Mesodermal cell (in vitro differentiated cells): ENCODE results near the gene TRIM33.

Experiments
- H3K27ac ChIP-seq: 2 replicates; pipeline ENCODE4 v1.7.0; 2013; ENCODE audit warnings: mild to moderate bottlenecking, low read depth, low read length, moderate library complexity; ENCODE audit not compliant: severe bottlenecking
- H3K36me3 ChIP-seq: 2 replicates; pipeline ENCODE4 v1.7.1; 2013; ENCODE audit warnings: mild to moderate bottlenecking, low read length, moderate library complexity; ENCODE audit not compliant: control insufficient read depth, insufficient read depth
- H3K4me1 ChIP-seq: one replicate; pipeline ENCODE4 v1.7.1; 2013; ENCODE audit warnings: mild to moderate bottlenecking, low read length; ENCODE audit not compliant: insufficient read depth, control insufficient read depth, poor library complexity, severe bottlenecking
- H3K4me3 ChIP-seq: 2 replicates; pipeline ENCODE4 v1.7.0; 2013; ENCODE audit warnings: low read length, control low read depth, mild to moderate bottlenecking; ENCODE audit not compliant: insufficient read depth, poor library complexity, severe bottlenecking; ENCODE audit errors: extremely low read depth
- H3K9me3 ChIP-seq: 2 replicates; pipeline ENCODE4 v1.7.1; 2013; ENCODE audit warnings: mild to moderate bottlenecking, low read length, moderate library complexity; ENCODE audit not compliant: control insufficient read depth
- WGBS, 2 experiments: methylation state at CpG; one replicate each; pipeline ENCODE4 v1.1.5; 2013; ENCODE audit warnings: missing lambda C conversion rate in 2 of 2; ENCODE audit not compliant: insufficient coverage in 2 of 2; 5-methylcytosine and 5-hydroxymethylcytosine counted together

Gene TRIM33

DNA sequence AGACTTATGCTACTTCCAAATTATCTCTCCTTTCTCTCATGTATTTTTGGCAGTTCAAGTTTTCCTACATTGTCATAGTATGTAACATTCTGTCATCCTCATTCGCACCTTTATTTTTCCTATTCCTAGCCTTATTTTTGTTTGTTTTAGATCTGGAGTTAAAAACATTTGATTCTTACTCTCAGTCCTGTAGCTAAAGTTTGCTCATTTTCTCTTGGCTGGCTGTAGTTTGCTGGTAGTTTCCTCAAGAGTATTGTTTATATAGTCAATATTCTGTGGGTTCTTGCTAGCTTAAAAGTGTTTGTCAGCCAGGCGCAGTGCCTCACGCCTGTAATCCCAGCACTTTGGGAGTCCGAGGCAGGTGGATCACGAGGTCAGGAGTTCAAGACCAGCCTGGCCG lies 29.8 kb upstream of the TRIM33 start:
- Histone ChIP-seq H3K4me1 (no peaks in the 10 kb centered on the region), H3K4me3 (no peak overlapping the region), H3K9me3 (no peaks in the 10 kb centered on the region), H3K36me3 (no peaks in the 10 kb centered on the region), H3K27ac (no peak overlapping the region)
- WGBS, 2 experiments = 75% methylated on average over 5 of the region's 6 CpGs; no CpG with 5 or more reads in 1 of the 2 experiments

DNA sequence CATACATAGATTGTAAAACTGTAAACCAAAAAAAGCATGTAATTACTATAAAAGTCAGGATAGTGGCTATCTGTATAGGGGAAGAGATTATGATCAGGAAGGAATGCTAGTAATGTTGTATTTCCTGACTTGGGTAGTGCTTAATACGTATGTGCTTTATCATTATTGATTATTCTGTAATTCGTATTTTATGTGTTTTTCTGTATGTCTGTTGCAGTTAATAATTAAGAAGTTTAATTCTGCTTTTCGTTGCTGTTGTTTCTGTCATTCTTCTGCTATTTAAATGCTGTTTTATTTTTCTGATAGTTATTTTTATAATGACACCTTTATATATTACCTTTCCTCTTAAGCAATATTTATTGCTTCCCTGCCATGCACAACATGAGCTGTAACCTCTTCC lies 29.3 kb upstream of the TRIM33 start:
- H3K27ac ChIP-seq = no peak overlapping the region
- no peaks in the 10 kb centered on the region for H3K36me3 ChIP-seq
- H3K4me3 ChIP-seq = no peak overlapping the region
- WGBS, 2 experiments = 76% methylated on average over 2 of the region's 3 CpGs; no CpG with 5 or more reads in 1 of the 2 experiments
- H3K4me1 ChIP-seq = no peaks in the 10 kb centered on the region
- H3K9me3 ChIP-seq = no peaks in the 10 kb centered on the region

DNA sequence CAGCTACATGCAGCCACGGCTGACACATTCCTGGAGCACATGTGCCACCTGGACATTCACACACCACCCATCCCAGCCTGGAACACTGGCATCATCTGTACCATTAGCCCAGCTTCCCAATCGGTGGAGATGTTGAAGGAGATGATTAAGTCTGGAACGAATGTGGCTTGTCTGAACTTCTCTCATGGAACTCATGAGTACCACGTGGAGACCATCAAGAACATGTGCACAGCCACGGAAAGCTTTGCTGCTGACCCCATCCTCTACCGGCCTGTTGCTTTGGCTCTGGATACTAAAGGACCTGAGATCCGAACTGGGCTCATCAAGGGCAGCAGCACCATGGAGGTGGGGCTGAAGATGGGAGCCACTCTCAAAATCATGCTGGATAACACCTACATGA lies 25.0 kb upstream of the TRIM33 start:
- Histone ChIP-seq H3K4me3 (no peak overlapping the region), H3K4me1 (no peaks in the 10 kb centered on the region), H3K27ac (no peak overlapping the region), H3K36me3 (no peaks in the 10 kb centered on the region), H3K9me3 (no peaks in the 10 kb centered on the region)
- whole genome bisulfite sequencing, 2 experiments = 93 to 95% methylated on average over 6 of the region's 7 CpGs

DNA sequence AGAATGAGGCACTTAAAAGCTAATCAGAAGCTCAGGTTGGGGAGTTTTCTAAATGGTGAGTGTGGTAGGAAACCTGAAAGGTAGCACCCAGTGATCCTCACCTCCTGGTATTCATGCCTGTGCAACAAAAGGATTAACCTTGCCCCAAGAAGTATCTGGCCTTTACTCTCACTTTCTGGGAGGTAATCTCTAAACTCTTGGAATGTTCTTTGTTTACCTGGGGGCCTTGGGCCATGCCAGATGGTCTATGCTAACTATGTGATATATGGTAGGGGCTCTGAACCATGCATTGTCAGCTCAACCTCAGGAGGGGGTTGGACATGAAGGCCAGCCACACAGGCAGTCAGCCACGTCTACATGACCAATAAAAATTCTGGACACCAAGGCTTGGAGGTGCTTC lies 24.4 kb upstream of the TRIM33 start:
- Histone ChIP-seq H3K4me3 (no peak overlapping the region), H3K27ac (no peak overlapping the region), H3K9me3 (no peaks in the 10 kb centered on the region), H3K36me3 (no peaks in the 10 kb centered on the region), H3K4me1 (no peaks in the 10 kb centered on the region)
- 80 to 100% methylated on average over 1 of the region's 1 CpG for WGBS, 2 experiments

DNA sequence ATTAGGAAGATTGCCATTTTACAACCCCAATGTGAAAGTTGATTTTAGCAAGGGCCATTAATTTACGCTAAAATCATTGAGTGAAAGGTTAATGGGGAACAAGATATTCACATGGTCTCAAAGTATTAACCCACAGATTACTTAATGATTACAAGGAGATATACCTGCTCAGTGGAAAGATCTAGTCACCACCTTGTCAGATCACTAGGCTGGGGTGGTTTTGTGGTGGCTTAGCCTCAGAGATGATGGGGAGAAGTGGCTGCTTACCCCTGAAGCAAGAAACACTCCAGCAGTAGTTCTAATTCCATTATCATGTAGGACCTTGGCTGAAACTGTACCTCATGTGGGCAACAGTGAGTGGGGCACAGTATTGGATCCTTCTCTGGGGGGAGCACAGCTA lies 20.1 kb upstream of the TRIM33 start:
- no peaks in the 10 kb centered on the region for H3K4me1 ChIP-seq
- no peaks in the 10 kb centered on the region for H3K36me3 ChIP-seq
- WGBS, 2 experiments = no CpG with 5 or more reads among the region's 1 CpG
- H3K4me3 ChIP-seq = no peak overlapping the region
- H3K9me3 ChIP-seq = no peaks in the 10 kb centered on the region
- no peak overlapping the region for H3K27ac ChIP-seq

DNA sequence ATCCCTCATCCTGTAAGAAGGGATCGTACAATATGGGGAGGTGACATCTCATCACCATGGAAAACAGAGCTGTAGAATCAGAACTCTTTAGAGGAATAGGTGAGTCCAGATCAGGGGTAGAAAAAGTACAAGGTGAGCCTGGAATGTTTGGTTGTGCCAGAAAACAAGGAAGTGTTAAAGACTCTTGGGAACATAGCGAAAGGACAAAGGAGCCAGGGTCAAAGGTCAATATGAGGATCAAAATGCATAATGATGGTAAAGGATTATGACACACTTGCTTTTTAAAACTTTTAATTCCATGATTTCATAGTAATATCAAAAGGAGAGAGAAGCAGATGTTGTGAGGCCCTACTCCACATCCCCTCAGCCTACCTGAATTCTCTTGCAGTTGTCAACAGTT lies 19.2 kb upstream of the TRIM33 start:
- H3K9me3 ChIP-seq = no peaks in the 10 kb centered on the region
- H3K4me1 ChIP-seq = no peaks in the 10 kb centered on the region
- H3K36me3 ChIP-seq = no peaks in the 10 kb centered on the region
- no peak overlapping the region for H3K27ac ChIP-seq
- H3K4me3 ChIP-seq = no peak overlapping the region
- WGBS, 2 experiments = 100% methylated on average over 1 of the region's 2 CpGs; no CpG with 5 or more reads in 1 of the 2 experiments

GRCh38 chr1:114524944-114525343 lies 13.9 kb upstream of the TRIM33 start:
- no peaks in the 10 kb centered on the region for H3K36me3 ChIP-seq
- no peaks in the 10 kb centered on the region for H3K9me3 ChIP-seq
- H3K4me1 ChIP-seq = no peaks in the 10 kb centered on the region
- no peak overlapping the region for H3K4me3 ChIP-seq
- no peak overlapping the region for H3K27ac ChIP-seq

DNA sequence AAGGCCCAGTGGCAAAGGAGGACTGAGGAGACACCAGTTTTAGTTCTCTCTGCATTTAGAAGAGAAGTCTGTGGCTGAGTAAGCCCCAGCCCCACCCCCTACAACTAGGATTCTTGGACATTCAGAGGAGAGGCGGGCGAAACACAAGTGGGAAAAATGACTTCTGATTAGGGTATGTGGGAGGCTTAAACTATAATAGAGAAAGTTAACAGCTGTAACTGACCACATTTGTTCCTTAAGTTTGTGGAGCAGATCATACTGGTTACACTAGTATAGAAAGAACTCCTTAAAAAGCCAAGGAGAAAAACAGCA lies 11.2 kb upstream of the TRIM33 start:
- WGBS, 2 experiments = no CpG with 5 or more reads among the region's 2 CpGs
- H3K27ac ChIP-seq = no peak overlapping the region
- H3K9me3 ChIP-seq = peaks cover 2% of the 10 kb centered on the region
- no peaks in the 10 kb centered on the region for H3K4me1 ChIP-seq
- no peaks in the 10 kb centered on the region for H3K36me3 ChIP-seq
- no peak overlapping the region for H3K4me3 ChIP-seq

GRCh38 chr1:114521396-114522263 lies 10.6 kb upstream of the TRIM33 start:
- Histone ChIP-seq H3K36me3 (no peaks in the 10 kb centered on the region), H3K4me1 (no peaks in the 10 kb centered on the region), H3K9me3 (peaks cover 6% of the 10 kb centered on the region), H3K4me3 (no peak overlapping the region), H3K27ac (no peak overlapping the region)
- 71 to 95% methylated on average over 2 to 4 of the region's 8 CpGs for WGBS, 2 experiments

DNA sequence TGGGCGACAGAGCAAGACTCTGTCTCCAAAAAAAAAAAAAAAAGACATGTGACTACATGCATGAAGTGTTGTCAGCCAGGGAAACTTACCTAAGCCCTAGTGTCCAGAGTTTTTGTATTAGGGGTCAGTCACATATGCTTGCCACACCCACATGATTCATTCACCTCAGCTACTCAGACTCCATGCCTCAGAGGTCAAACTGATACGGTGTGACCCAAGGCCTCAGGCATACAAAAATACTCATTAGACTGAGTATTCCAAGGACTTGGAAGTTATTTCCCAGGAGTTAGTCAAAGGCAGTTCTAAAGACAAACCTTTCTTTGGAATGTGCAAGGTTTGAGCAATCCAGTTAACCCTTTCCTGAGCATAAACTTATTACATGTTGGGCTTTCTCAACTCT lies 6.3 kb upstream of the TRIM33 start:
- Histone ChIP-seq H3K36me3 (no peaks in the 10 kb centered on the region), H3K9me3 (peaks cover 10% of the 10 kb centered on the region), H3K4me1 (no peaks in the 10 kb centered on the region), H3K27ac (no peak overlapping the region), H3K4me3 (no peak overlapping the region)
- WGBS, 2 experiments = no CpG with 5 or more reads among the region's 2 CpGs

DNA sequence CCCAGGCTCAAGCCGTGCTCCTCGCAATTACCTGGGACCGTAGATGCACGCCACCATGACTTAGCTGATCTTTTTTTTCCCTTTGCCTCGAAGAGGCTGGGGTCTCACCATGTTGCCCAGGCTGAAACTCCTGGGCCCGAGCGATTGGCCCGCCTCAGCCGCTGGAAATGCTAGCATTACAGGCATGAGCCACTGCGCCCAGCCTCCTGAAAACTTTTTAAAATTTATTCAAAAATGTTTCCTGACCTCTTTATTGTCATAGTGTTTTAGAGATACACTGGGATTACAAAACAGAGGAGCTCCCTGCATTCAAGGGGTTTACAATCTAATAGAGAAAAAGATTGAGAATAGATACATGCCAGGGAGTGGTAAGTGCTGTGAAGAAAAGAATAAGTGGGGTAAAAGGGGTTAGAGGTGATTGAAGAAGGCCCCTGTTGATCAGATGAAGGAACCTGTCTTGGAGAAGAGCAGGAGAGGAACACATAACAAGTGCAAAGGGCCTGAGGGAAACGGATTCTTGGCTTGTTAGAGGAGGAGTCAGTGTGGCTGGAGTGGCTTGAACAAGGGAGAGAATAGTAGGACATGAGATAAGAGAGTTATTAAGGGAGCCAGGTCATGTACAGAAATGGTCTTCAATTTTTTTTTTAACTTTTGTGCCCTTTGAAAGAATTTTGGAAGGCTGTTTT lies 1.7 kb upstream of the TRIM33 start:
- Histone ChIP-seq H3K36me3 (peaks cover 5% of the 10 kb centered on the region), H3K4me1 (peaks cover 18% of the 10 kb centered on the region), H3K4me3 (no peak overlapping the region), H3K27ac (no peak overlapping the region), H3K9me3 (peaks cover 10% of the 10 kb centered on the region)
- WGBS, 2 experiments = 90 to 93% methylated on average over 7 to 10 of the region's 11 CpGs
